HL-60/S4 treated with retinoic acid at 250 ng/mL for 4 days and 3 days (cell line): ENCODE data around the gene PTCD1.

Experiments
- in situ Hi-C: fragments of 300-500 bp; cut with MboI; formaldehyde crosslinking; loops from 2 replicates; pipeline ENCODE4 v1.7.0; 2022; ENCODE audit warnings: low sequenced_read_pairs

The PTCD1 gene

GRCh38 chr7:99369767-99370391, 68.7 kb downstream of the PTCD1 start:
- in situ Hi-C loops = no loop called here

GRCh38 chr7:99368750-99369389, 69.7 kb downstream of the PTCD1 start:
- in situ Hi-C loops = no loop called here
